Activated naive CD8-positive, alpha-beta T cell treated with anti-CD3 and anti-CD28 coated beads for 36 hours (primary cell): ENCODE measurements around the gene FHL2. TPM values are rescaled to one million over a fixed set of nuclear protein-coding genes. Genes with fewer than 3 reads are reported as not detected.

Source experiments
- DNase-seq: peaks from one replicate; pipeline ENCODE4 v3.0.0; 2021
- H3K27ac Mint-ChIP-seq: one replicate; pipeline ENCODE4 v1.8.0; 2022; ENCODE audit warnings: mild to moderate bottlenecking, moderate library complexity, mixed read lengths
- H3K27me3 Mint-ChIP-seq: one replicate; pipeline ENCODE4 v1.8.0; 2022; ENCODE audit warnings: mild to moderate bottlenecking, mixed read lengths
- H3K36me3 Mint-ChIP-seq: one replicate; pipeline ENCODE4 v1.8.0; 2021; ENCODE audit warnings: mild to moderate bottlenecking, mixed read lengths
- H3K4me1 Mint-ChIP-seq: one replicate; pipeline ENCODE4 v1.8.0; 2021; ENCODE audit warnings: mixed read lengths
- H3K4me3 Mint-ChIP-seq: one replicate; pipeline ENCODE4 v1.8.0; 2022; ENCODE audit warnings: mild to moderate bottlenecking, moderate library complexity, mixed read lengths
- H3K9me3 Mint-ChIP-seq: one replicate; pipeline ENCODE4 v1.8.0; 2022; ENCODE audit warnings: mixed read lengths
- total RNA-seq, 2 experiments: library from RNA; stranded (reverse); gene quantifications; one replicate each; pipeline ENCODE4 v1.2.3, GENCODE V29; 2021

Gene FHL2
- total RNA-seq, 2 experiments from 2014 or later, result 4.7 to 5.1 TPM

DNA sequence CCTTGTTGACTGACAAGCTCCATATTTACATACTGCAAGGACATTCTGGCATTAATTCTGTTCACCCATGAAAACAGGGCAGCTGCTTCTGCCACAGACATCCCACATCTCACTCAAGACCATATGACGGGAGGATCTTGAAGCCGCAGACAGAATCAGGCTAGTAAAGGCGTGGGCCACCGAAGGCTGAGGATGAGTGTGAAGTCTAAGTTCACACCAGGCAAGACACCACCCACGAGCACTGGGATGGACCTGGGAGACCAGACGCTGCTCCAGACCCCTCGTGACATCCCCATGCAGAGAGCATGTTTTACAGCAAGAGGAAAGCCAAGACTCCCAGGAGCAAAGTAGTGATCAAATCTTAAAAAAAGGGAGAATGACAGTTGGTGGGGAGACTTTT lies 3.2 kb downstream of the FHL2 start:
- peaks cover 11% of the 10 kb centered on the region for H3K4me1 Mint-ChIP-seq
- H3K27me3 Mint-ChIP-seq, result peaks cover 13% of the 10 kb centered on the region
- no peak overlapping the region for H3K4me3 Mint-ChIP-seq
- no peak overlapping the region for H3K27ac Mint-ChIP-seq
- H3K9me3 Mint-ChIP-seq, result no peaks in the 10 kb centered on the region
- H3K36me3 Mint-ChIP-seq, result peaks cover 2% of the 10 kb centered on the region
- DNase-seq, result no peak

DNA sequence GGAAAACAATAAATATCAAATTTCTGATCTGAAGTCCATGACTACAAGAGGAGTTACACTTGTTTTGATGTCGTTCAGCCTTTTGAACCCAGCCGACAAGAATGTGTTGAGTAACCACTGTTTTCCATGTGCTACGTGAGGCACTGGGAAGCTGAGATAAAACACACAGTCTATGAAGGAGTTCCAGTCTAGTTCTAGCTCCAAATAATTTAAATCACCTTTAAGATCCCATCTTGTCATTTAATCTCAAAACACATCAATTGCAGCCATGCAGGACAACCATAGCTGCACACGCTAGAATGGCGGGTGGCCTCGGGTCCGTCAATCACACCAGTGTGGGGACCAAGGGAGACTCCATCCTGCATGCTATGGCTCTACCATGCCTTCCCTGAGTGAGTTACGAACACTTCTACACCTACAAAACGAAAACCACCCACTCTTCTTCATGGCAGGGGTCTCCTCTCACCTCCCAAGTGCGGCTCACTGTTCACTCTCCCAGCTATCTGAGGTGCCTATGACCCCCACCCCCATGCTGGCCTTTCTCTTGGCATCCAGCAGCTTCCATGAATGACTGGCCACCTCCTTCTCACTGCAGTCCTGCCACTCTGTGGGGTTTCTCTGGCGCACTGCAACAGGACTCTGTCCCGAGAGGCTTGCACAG lies 3.8 kb downstream of the FHL2 start:
- H3K4me3 Mint-ChIP-seq, result no peak overlapping the region
- H3K27me3 Mint-ChIP-seq, result peaks cover 13% of the 10 kb centered on the region
- no peak for DNase-seq
- peaks cover 11% of the 10 kb centered on the region for H3K4me1 Mint-ChIP-seq
- H3K27ac Mint-ChIP-seq, result no peak overlapping the region
- no peaks in the 10 kb centered on the region for H3K9me3 Mint-ChIP-seq
- H3K36me3 Mint-ChIP-seq, result peaks cover 2% of the 10 kb centered on the region

DNA sequence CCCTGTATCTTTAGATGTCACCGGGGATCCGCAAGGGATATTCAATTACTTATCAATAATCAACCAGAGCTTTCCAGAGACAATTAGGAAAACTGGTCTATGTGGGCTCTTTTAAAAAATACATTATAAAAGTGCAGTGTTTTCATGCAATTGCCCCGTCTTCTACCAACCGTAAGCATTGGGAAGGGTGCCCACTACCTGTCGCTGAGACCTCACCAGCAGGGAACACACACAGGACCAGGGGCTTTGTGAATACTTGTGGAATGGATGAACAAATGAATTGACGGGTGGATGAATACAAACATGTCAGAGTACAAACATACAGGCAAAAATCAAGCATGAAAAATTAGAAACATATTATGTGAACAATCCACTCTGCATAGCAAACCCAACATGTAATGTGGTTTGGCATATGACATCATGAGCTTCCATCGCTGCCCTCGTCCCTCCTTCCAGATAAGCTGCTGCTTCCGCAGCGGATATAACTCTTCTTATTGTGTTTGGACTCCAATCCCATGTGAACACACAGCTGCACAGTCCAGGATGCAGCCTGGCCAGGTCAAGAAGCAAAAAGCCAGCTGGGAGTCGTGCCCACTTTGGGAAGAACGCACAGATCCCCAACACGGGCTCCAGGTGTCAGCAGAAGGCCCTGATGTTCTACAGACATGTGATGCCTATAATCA lies 5.3 kb downstream of the FHL2 start:
- H3K9me3 Mint-ChIP-seq, result no peaks in the 10 kb centered on the region
- H3K4me3 Mint-ChIP-seq, result no peak overlapping the region
- DNase-seq, result no peak
- H3K36me3 Mint-ChIP-seq, result peaks cover 2% of the 10 kb centered on the region
- H3K27me3 Mint-ChIP-seq, result peaks cover 4% of the 10 kb centered on the region
- peaks cover 11% of the 10 kb centered on the region for H3K4me1 Mint-ChIP-seq
- H3K27ac Mint-ChIP-seq, result no peak overlapping the region

DNA sequence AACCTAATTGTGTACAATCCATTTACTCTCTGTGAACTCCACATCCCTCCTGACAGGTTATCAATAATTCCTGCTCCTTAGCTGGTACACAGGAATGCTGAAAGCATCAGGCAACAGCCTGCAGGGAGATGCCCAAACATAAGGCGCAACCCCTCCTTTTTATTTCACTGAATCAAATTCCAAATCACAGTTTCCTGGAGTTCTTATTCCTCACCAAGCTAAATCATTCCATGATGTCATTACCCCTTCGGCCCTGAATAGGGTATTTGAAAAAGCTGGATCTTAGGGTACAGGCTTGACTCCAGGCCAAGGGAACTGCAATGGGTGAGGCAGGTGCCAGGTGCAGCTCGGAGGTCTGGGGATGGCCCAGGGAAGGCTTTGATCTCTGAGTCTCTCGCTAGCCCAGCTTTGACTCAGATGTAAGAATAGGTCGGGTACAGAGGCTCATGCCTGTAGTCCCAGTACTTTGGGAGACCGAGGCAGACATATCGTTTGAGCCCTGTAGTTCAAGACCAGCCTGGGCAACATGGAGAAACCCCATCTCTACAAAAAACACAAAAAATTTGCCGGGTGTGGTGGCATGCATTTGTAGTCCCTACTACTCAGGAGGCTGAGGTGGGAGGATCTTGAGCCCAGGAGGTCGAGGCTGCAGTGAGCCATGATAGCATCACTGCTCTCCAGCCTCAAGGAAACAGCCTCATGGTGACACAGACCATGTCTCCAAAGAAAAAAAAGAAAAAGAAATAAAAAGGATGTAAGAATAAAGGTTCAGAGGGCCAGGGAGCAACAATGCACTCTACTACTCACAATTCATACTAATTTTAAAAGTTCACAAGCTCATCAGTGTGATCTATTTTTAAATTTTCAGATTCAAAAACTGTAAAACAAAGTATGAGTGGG lies 6.8 kb downstream of the FHL2 start:
- Mint-ChIP-seq H3K9me3 (no peaks in the 10 kb centered on the region), H3K4me1 (peaks cover 5% of the 10 kb centered on the region), H3K36me3 (peaks cover 2% of the 10 kb centered on the region), H3K27me3 (no peaks in the 10 kb centered on the region), H3K27ac (no peak overlapping the region), H3K4me3 (no peak overlapping the region)
- no peak for DNase-seq

DNA sequence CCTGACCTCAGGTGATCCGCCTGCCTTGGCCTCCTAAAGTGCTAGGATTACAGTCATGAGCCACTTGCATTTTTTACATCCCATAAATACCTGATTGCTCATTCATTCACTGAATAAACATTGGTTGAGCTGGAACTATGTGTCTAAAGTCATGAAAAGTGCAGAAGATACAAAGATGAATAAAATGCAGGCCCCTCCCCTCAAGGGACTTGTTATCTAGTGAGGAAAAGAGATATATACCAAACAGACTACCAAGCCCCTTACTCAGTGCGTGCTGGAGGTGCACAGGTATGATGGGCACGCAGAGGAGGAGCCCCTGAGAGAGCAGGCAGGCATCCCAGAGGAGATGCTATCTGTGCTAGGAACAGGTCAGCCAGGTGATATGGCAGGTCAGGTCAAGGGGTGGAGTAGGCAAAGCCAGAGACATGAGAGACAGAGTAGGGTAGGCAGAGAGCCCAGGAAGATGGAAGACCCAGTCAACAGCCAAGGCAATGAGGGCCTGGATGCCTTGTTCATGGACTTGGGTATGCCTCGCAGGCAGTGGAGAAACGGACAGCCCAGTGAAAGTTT lies 7.7 kb downstream of the FHL2 start:
- H3K27ac Mint-ChIP-seq, result no peak overlapping the region
- no peak overlapping the region for H3K4me3 Mint-ChIP-seq
- no peaks in the 10 kb centered on the region for H3K4me1 Mint-ChIP-seq
- H3K27me3 Mint-ChIP-seq, result no peaks in the 10 kb centered on the region
- H3K36me3 Mint-ChIP-seq, result no peaks in the 10 kb centered on the region
- DNase-seq, result no peak
- H3K9me3 Mint-ChIP-seq, result no peaks in the 10 kb centered on the region

DNA sequence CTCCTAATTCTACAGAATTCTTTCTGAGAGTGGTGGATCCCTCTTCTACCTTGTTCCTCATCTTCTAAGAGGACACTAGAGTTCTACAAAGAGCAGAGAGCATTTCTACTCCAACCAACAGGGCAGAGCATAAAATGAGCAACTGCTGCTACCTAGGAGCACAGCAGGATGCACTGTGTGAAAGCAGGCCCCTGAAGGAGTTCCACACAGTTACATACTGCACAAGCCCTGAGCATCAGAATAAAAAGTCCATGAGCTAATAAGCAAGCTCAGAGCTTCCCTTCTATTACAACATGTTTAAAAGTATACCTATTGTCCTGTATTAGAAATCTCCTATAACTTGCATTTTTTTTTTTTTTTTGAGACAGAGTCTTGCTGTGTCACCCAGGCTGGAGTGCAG lies 8.4 kb downstream of the FHL2 start:
- H3K4me3 Mint-ChIP-seq, result no peak overlapping the region
- H3K9me3 Mint-ChIP-seq, result no peaks in the 10 kb centered on the region
- no peaks in the 10 kb centered on the region for H3K27me3 Mint-ChIP-seq
- no peaks in the 10 kb centered on the region for H3K36me3 Mint-ChIP-seq
- no peak for DNase-seq
- H3K4me1 Mint-ChIP-seq, result no peaks in the 10 kb centered on the region
- no peak overlapping the region for H3K27ac Mint-ChIP-seq

DNA sequence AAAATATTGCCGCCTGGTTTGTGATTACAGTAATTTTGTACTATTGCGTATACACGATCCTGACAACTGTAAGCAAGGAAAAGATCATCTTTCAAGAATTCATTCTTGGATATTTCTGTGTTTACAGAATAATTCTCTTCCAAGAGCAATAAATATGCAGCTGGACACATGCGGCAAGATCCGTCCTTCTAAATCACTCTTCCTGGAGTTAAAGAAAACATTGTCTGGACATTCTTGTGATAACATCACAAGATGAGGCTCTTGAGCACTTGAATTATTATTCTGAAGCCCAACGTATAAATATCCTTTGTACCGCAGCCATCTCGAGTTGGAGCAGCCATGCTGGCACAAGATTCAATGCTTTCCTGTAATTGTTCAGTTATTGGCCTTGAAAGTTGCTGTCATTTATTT lies 9.9 kb downstream of the FHL2 start:
- no peaks in the 10 kb centered on the region for H3K27me3 Mint-ChIP-seq

DNA sequence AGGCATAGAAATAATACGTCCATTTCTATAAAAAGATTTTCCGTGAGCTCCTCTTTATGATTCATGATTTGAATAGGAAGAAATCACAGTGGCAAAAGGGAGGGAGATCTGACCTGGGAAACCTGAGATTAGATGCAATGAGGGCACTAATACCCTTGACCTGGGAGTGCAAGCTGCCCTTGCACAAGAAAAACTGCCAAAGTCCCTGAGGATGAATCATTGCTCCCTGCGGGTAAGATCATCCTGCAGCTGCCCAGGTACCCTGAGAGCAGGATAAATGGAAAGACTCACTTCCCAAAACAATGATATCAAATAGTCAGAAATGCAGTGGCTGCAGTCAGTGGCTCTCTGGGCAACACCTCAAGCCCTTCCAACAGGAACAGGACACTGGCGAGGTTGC lies 11.6 kb downstream of the FHL2 start:
- Mint-ChIP-seq H3K27ac (no peak overlapping the region), H3K9me3 (no peaks in the 10 kb centered on the region), H3K4me3 (no peak overlapping the region), H3K36me3 (no peaks in the 10 kb centered on the region), H3K4me1 (no peaks in the 10 kb centered on the region), H3K27me3 (no peaks in the 10 kb centered on the region)
- no peak for DNase-seq

More for the DNA sequence above, 9.9 kb downstream of the FHL2 start:
- Mint-ChIP-seq H3K4me3 (no peak overlapping the region), H3K27ac (no peak overlapping the region), H3K9me3 (no peaks in the 10 kb centered on the region), H3K4me1 (no peaks in the 10 kb centered on the region), H3K36me3 (no peaks in the 10 kb centered on the region)
- DNase-seq, result no peak

DNA sequence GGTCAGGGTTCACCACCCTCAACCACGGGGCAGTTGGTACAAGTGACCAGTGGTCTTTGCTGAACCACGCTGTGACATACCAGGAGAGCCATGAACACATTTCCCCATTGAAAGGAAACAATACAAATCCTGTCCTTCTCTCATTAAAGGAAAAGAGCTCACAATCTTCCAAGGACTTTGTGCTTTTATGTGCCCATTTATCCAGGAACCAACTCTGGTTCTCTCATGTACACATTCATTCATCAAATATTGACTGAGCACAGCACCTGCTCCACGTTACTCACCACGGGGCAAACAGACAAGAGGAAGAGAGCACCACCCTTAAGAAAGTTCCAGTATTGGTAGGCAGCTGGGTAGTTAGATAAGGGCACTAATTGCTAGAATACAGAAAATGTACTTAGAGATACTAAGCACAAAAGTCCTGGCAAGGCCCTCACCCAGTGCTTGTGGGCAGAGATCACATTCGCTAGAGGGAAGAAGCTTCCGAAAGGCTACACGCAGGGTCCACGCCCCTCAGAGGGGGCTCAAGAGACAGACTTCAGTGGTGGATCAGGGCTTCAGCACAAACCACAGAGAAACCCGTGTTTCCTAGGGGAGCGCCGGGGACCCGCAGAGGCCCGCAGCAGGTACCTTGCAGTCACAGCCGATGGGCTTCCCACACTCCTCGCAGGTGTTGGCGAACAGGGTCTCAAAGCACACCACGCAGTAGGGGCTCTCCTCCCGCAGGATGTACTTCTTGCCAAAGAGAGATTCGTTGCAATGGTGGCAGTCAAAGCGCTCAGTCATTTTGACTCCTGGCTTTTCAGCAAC lies 12.9 kb downstream of the FHL2 start:
- no peaks in the 10 kb centered on the region for H3K36me3 Mint-ChIP-seq
- no peaks in the 10 kb centered on the region for H3K27me3 Mint-ChIP-seq
- no peak for DNase-seq
- H3K4me3 Mint-ChIP-seq, result no peak overlapping the region
- H3K27ac Mint-ChIP-seq, result no peak overlapping the region
- no peaks in the 10 kb centered on the region for H3K9me3 Mint-ChIP-seq
- peaks cover under 1% of the 10 kb centered on the region for H3K4me1 Mint-ChIP-seq

DNA sequence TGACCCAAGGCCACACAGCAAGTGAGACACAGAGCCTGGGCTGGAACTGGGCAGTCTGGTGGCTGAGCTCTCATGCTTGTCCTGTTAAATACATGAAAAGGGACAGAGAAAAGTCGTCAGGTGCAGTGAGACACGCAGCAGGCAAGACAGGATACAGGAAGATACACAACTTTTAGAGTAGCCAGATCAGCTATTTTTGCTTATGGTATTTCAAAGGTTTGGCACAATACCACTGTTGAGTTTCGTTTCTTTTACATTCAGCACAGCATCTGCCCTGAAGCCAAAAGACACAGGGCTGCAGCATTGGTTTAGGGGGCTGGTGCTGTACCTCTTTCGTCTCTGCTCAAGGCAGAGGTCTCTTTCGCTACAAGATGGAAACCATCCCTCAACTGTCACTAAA lies 14.0 kb downstream of the FHL2 start:
- Mint-ChIP-seq H3K4me1 (peaks cover 3% of the 10 kb centered on the region), H3K9me3 (no peaks in the 10 kb centered on the region), H3K27me3 (no peaks in the 10 kb centered on the region), H3K27ac (no peak overlapping the region), H3K36me3 (no peaks in the 10 kb centered on the region), H3K4me3 (no peak overlapping the region)
- no peak for DNase-seq

DNA sequence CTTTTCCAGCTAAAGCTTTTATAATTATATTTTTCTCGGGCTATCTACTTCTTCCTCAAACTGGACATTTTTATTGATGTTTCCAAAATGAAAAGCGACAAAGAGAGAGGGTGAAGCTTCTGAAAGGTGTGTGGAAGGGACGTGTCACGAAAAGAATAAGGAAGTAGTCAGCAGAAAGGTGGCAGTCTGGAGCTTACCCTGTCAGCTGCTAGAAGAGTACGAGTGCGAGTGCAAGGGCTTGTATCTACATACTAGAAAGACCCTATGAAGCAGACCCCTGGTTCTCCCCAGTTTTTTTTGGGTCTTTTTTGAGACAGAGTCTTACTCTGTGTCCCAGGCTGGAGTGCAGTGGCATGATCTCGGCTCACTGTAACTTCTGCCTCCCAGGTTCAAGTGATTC lies 14.6 kb downstream of the FHL2 start:
- peaks cover 3% of the 10 kb centered on the region for H3K4me1 Mint-ChIP-seq
- no peak overlapping the region for H3K4me3 Mint-ChIP-seq
- H3K9me3 Mint-ChIP-seq, result no peaks in the 10 kb centered on the region
- DNase-seq, result no peak
- H3K27ac Mint-ChIP-seq, result no peak overlapping the region
- no peaks in the 10 kb centered on the region for H3K27me3 Mint-ChIP-seq
- no peaks in the 10 kb centered on the region for H3K36me3 Mint-ChIP-seq

DNA sequence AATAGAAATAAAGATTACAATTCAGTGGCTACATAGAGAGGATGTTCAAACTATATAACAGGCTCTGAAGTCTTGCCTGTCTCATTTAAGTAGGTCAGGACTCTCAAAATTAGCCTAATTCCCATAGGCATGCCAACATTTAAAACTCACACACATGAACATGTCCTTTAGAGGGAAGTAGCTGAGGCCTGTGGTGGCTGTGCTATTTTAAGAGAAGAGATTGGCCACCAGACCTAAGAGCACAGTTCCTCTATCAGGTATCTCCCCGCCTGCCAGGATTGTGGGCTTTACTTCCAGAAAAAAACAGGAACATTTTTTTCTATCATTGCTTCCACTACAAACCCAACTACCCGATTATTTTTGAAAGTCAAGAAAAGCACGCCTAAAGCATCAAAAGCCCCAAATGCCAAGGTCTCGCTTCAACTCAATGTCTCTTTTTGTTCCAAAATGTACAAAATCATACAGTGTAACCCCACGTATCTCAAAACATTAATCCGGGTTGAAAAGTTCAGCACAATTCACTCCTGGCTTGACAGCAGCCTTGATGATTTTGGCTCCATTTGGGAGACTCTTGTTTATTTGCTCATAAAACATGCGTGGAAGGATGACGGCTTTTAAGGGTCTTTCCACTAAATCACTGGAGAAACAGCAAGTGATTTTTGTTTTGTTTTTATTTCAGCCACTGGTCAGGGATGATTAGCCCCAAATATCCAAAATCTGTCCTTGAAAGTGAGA lies 15.3 kb downstream of the FHL2 start:
- DNase-seq, result no peak
- Mint-ChIP-seq H3K27me3 (no peaks in the 10 kb centered on the region), H3K27ac (no peak overlapping the region), H3K36me3 (no peaks in the 10 kb centered on the region), H3K4me1 (peaks cover 3% of the 10 kb centered on the region), H3K4me3 (no peak overlapping the region), H3K9me3 (no peaks in the 10 kb centered on the region)

DNA sequence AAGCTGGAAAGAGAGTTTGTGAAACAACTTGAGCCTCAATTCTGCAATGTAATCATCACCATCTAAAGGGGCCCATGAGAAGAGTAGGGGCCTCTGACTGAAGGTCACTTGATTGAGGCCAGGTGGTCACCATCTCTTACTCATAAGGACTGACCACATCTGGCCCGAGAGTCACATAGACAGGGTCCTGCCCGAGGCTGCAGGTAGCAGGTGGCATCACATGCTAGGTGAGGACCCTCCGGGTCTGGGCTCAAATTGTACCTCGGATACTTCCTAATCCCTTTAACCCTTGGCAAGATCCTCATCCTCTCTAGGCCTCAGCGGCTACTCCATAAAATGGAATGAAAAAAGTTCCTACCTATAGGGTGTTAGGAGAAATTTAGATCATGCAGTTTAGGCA lies 16.7 kb downstream of the FHL2 start:
- DNase-seq, result no peak
- Mint-ChIP-seq H3K4me3 (no peak overlapping the region), H3K4me1 (peaks cover 3% of the 10 kb centered on the region), H3K27me3 (no peaks in the 10 kb centered on the region), H3K36me3 (no peaks in the 10 kb centered on the region), H3K27ac (no peak overlapping the region), H3K9me3 (no peaks in the 10 kb centered on the region)

DNA sequence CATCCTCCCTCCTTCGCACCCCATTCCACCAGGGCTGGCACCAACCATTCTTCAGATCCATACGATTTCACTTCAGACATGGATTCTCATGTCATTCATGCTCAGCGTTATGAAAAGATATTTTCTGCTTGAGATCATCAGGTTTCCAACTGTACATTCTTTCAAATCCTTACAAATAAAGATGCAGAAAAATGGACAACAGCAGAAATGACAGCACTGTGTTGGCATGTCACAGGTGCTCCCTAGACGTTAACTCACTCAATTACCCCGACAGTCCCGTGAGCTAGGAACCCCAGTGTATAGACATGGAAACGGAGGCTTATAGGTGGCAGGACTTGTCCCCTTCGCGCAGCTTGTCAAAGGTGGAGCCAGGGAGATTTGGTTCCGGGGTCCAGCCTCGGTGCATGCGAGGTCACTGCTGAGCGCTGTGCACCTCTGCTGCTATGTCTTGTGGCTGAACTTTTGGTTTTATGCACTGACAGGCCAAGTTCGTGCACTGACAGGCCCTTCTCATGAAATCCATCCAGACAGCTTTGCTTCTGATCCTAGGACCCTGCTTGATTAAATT lies 17.7 kb downstream of the FHL2 start:
- H3K27me3 Mint-ChIP-seq, result no peaks in the 10 kb centered on the region
- DNase-seq, result no peak
- H3K9me3 Mint-ChIP-seq, result no peaks in the 10 kb centered on the region
- H3K4me3 Mint-ChIP-seq, result no peak overlapping the region
- H3K27ac Mint-ChIP-seq, result no peak overlapping the region
- H3K4me1 Mint-ChIP-seq, result peaks cover 3% of the 10 kb centered on the region
- no peaks in the 10 kb centered on the region for H3K36me3 Mint-ChIP-seq
